ENCODE data around the gene CTDNEP1.

Gene CTDNEP1

GRCh38 chr17:7252176-7253043 lies 876 bp upstream of the CTDNEP1 start, which contains the start of gene ELP5:
TSS of gene ELP5 (plus strand) at chr17:7252215. CDS start at chr17:7252551, 336 bp downstream.
- peaks cover 46% of the 10 kb centered on the region for H3K4me1 ChIP-seq (ENCODE audit: insufficient read depth, low read length)
- H3K9ac ChIP-seq (ENCODE audit: low read depth, low read length), result peak within 1 kb of the TSS; percentile 88
- no peaks in the 10 kb centered on the region for H3K9me3 ChIP-seq (ENCODE audit: insufficient read depth, low read length, severe bottlenecking)
- peak; percentile 63 for TF ChIP-seq CTCF (IDR thresholded peaks at IDR 0.05; ENCODE audit: borderline replicate concordance, extremely low read depth, low read length, poor library complexity, severe bottlenecking)
- TF ChIP-seq EZH2 (IDR thresholded peaks at IDR 0.05; ENCODE audit: borderline replicate concordance, low read depth, low read length, severe bottlenecking), result no peak
- no peaks in the 10 kb centered on the region for H3K27me3 ChIP-seq (ENCODE audit: insufficient read depth, low read length, poor library complexity)
- H3K4me3 ChIP-seq (ENCODE audit: low read depth in 1 of 2, low read length in 2 of 2), result peak within 1 kb of the TSS; percentile 76 to 93
- H2AFZ ChIP-seq (ENCODE audit: low read depth, low read length), result peak within 1 kb of the TSS; percentile 86
- DNase-seq (peak; percentile 88), ATAC-seq (ENCODE audit: insufficient read depth, low read depth) (peak; percentile 51)
- H3K79me2 ChIP-seq (ENCODE audit: insufficient read depth, low read length), result peaks cover 67% of the 10 kb centered on the region
- H3K36me3 ChIP-seq (ENCODE audit: insufficient read depth, low read length), result peaks cover 46% of the 10 kb centered on the region
- H3K27ac ChIP-seq (ENCODE audit: low read length), result peak within 1 kb of the TSS; percentile 97
- H4K20me1 ChIP-seq (ENCODE audit: insufficient read depth, low read length), result peaks cover 31% of the 10 kb centered on the region
- H3K4me2 ChIP-seq (ENCODE audit: insufficient read depth, low read length), result peak within 1 kb of the TSS; percentile 79

GRCh38 chr17:7250695-7251627 lies 573 bp downstream of the CTDNEP1 start:
- Histone ChIP-seq H3K4me3 (ENCODE audit: low read depth in 1 of 2, low read length in 2 of 2) (peak overlapping the region; percentile 76 to 93), H3K27me3 (ENCODE audit: insufficient read depth, low read length, poor library complexity) (no peaks in the 10 kb centered on the region), H3K9ac (ENCODE audit: low read depth, low read length) (peak overlapping the region; percentile 88), H3K36me3 (ENCODE audit: insufficient read depth, low read length) (peaks cover 44% of the 10 kb centered on the region), H3K27ac (ENCODE audit: low read length) (peak overlapping the region; percentile 97), H3K4me1 (ENCODE audit: insufficient read depth, low read length) (peaks cover 50% of the 10 kb centered on the region), H2AFZ (ENCODE audit: low read depth, low read length) (peak overlapping the region; percentile 50), H3K9me3 (ENCODE audit: insufficient read depth, low read length, severe bottlenecking) (no peaks in the 10 kb centered on the region), H4K20me1 (ENCODE audit: insufficient read depth, low read length) (peaks cover 45% of the 10 kb centered on the region), H3K79me2 (ENCODE audit: insufficient read depth, low read length) (peaks cover 81% of the 10 kb centered on the region), H3K4me2 (ENCODE audit: insufficient read depth, low read length) (peak overlapping the region; percentile 79)
- DNase-seq (peak; percentile 28), ATAC-seq (ENCODE audit: insufficient read depth, low read depth) (peak; percentile 6; the same call in 2 of the 3 replicates)
- no peak for TF ChIP-seq CTCF (IDR thresholded peaks at IDR 0.05; ENCODE audit: borderline replicate concordance, extremely low read depth, low read length, poor library complexity, severe bottlenecking)
- TF ChIP-seq EZH2 (IDR thresholded peaks at IDR 0.05; ENCODE audit: borderline replicate concordance, low read depth, low read length, severe bottlenecking), result no peak

GRCh38 chr17:7249830-7250229 lies 1.7 kb downstream of the CTDNEP1 start:
- Histone ChIP-seq H3K79me2 (ENCODE audit: insufficient read depth, low read length) (peaks cover 84% of the 10 kb centered on the region), H3K4me2 (ENCODE audit: insufficient read depth, low read length) (peak overlapping the region; percentile 79), H3K4me1 (ENCODE audit: insufficient read depth, low read length) (peaks cover 50% of the 10 kb centered on the region), H4K20me1 (ENCODE audit: insufficient read depth, low read length) (peaks cover 46% of the 10 kb centered on the region), H2AFZ (ENCODE audit: low read depth, low read length) (no peak overlapping the region), H3K27me3 (ENCODE audit: insufficient read depth, low read length, poor library complexity) (no peaks in the 10 kb centered on the region), H3K36me3 (ENCODE audit: insufficient read depth, low read length) (peaks cover 39% of the 10 kb centered on the region), H3K9ac (ENCODE audit: low read depth, low read length) (peak overlapping the region; percentile 88), H3K9me3 (ENCODE audit: insufficient read depth, low read length, severe bottlenecking) (no peaks in the 10 kb centered on the region), H3K27ac (ENCODE audit: low read length) (peak overlapping the region; percentile 97), H3K4me3 (ENCODE audit: low read depth in 1 of 2, low read length in 2 of 2) (peak overlapping the region; percentile 76 to 93; a peak in 3 of 4 replicates)
- DNase-seq (no peak), ATAC-seq (ENCODE audit: insufficient read depth, low read depth) (no peak)
- no peak for TF ChIP-seq CTCF (IDR thresholded peaks at IDR 0.05; ENCODE audit: borderline replicate concordance, extremely low read depth, low read length, poor library complexity, severe bottlenecking)
- TF ChIP-seq EZH2 (IDR thresholded peaks at IDR 0.05; ENCODE audit: borderline replicate concordance, low read depth, low read length, severe bottlenecking), result no peak

Data from DND-41 (cell line).